Effector memory CD4-positive, alpha-beta T cell (primary cell): Measurements from ENCODE around the gene CAMK4.
"Not testable (repeated sequence)": the region's sequence is repeated elsewhere in the genome, so short reads cannot be mapped to it uniquely, and the experiment has no call there.

Experiments
- DNase-seq, 3 donors: peaks; one replicate each; pipeline ENCODE4 v3.0.0-alpha.2; 2020
- H3K27ac ChIP-seq: 2 replicates; pipeline ENCODE4 v1.7.0; 2013; ENCODE audit warnings: mild to moderate bottlenecking, low read length, moderate library complexity; ENCODE audit not compliant: insufficient read depth, poor library complexity, severe bottlenecking
- H3K27me3 ChIP-seq: replicated peaks from 2 replicates; pipeline ENCODE4 v1.7.0; 2013; ENCODE audit warnings: mild to moderate bottlenecking, low read length; ENCODE audit not compliant: insufficient read depth, control insufficient read depth, poor library complexity, severe bottlenecking
- H3K36me3 ChIP-seq: 2 replicates; pipeline ENCODE4 v1.7.0; 2013; ENCODE audit warnings: mild to moderate bottlenecking, low read length, moderate library complexity; ENCODE audit not compliant: control insufficient read depth, insufficient read depth
- H3K4me1 ChIP-seq: 2 replicates; pipeline ENCODE4 v1.7.0; 2013; ENCODE audit warnings: low read length, mild to moderate bottlenecking; ENCODE audit not compliant: control insufficient read depth, insufficient read depth, poor library complexity, severe bottlenecking
- H3K4me3 ChIP-seq: 2 replicates; pipeline ENCODE4 v1.7.0; 2013; ENCODE audit warnings: low read length, low read depth, mild to moderate bottlenecking; ENCODE audit not compliant: insufficient read depth, poor library complexity, severe bottlenecking
- H3K9me3 ChIP-seq: 2 replicates; pipeline ENCODE4 v1.7.0; 2013; ENCODE audit warnings: mild to moderate bottlenecking, low read length, moderate library complexity; ENCODE audit not compliant: control insufficient read depth

CAMK4 gene

DNA sequence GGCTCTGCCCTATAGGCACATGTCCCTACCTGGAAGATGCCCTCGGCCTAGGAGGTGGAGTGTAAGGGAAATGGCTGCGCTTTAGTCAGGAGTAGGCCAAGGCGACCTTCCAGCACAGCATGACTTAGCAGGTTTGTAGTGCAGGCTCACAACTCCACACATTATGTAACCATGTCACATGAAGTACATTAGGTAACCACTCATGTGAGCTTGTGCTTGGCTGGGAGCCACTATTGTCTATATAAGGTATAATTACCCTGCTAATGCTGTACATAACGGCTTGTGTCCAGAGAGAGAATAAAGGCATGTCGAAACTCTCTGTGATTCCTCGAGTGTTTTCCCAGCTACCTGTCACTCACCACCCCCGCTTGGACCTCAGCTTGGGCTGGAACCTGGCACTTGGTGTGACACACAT is 74.9 kb downstream of the CAMK4 start:
- no peaks in the 10 kb centered on the region for H3K27me3 ChIP-seq
- H3K4me1 ChIP-seq: no peaks in the 10 kb centered on the region
- DNase-seq: no peak
- H3K9me3 ChIP-seq: peaks cover 9% of the 10 kb centered on the region
- H3K27ac ChIP-seq: no peak overlapping the region
- no peak overlapping the region for H3K4me3 ChIP-seq
- H3K36me3 ChIP-seq: peaks cover 10% of the 10 kb centered on the region

DNA sequence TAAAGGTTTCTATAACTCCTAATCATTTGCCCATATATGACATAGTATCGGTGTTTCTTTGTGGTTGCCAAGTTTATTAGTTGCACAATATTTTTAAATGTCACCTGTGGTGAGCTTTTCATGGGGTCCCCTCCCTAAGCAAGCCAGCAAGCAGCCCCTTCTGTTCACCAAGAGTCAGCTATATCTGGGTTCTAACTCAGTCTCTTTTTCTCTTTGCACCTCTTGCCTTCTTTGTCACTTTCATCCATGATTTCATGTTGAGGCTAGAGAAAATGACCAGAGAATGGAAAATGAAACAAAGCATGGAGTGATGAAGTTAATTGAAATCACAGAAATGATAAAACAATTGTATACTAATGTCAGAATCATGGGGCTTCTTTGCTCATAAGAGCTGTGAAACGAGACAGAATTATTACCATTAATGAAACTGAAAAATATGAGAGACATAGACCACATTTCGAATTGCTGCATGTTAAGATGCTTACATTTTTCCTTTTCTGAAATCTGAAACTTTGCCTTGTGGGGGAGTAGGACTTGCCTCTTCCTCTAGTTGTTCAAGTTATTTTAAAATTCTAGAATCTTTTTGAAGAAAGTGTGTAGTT is 75.7 kb downstream of the CAMK4 start:
- DNase-seq: no peak
- peaks cover 10% of the 10 kb centered on the region for H3K36me3 ChIP-seq
- no peaks in the 10 kb centered on the region for H3K4me1 ChIP-seq
- H3K4me3 ChIP-seq: no peak overlapping the region
- no peak overlapping the region for H3K27ac ChIP-seq
- H3K27me3 ChIP-seq: no peaks in the 10 kb centered on the region
- H3K9me3 ChIP-seq: peaks cover 9% of the 10 kb centered on the region

DNA sequence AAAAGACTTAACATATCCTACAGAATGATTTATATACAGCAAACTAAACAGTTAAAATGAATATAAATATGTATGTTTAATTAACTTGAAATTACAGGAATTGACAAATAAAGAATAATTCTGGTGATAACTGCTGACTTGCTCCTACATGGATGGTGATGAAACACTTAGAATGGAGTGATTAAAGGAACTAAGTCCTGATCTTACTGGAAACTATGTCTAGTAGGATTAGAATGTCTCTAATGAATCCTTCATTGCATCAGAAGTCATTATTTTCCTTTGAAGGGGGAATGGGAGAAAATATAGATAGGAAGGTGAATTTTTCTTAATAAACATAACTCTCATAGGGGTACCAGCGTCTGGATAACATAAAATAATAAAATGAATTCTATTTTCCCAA is 77.1 kb downstream of the CAMK4 start:
- Histone ChIP-seq H3K4me3 (no peak overlapping the region), H3K27ac (no peak overlapping the region), H3K9me3 (peaks cover 9% of the 10 kb centered on the region), H3K36me3 (peaks cover 10% of the 10 kb centered on the region), H3K4me1 (no peaks in the 10 kb centered on the region), H3K27me3 (no peaks in the 10 kb centered on the region)
- DNase-seq: no peak

DNA sequence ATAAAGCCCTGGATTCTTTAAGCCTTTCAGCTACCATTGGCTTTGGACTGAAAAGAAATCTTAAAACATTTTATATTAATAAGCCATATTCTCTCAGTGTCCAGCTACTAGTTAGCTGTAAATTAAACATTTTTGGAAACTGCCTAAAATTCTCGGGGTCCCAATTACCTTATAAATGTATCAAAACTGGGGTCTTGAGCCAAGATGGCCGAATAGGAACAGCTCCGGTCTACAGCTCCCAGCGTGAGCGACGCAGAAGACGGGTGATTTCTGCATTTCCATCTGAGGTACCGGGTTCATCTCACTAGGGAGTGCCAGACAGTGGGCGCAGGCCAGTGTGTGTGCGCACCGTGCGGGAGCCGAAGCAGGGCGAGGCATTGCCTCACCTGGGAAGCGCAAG is 77.9 kb downstream of the CAMK4 start:
- H3K4me3 ChIP-seq, H3K4me1 ChIP-seq, H3K9me3 ChIP-seq, DNase-seq, H3K27me3 ChIP-seq, H3K27ac ChIP-seq: not testable (repeated sequence)
- peaks cover 10% of the 10 kb centered on the region for H3K36me3 ChIP-seq

DNA sequence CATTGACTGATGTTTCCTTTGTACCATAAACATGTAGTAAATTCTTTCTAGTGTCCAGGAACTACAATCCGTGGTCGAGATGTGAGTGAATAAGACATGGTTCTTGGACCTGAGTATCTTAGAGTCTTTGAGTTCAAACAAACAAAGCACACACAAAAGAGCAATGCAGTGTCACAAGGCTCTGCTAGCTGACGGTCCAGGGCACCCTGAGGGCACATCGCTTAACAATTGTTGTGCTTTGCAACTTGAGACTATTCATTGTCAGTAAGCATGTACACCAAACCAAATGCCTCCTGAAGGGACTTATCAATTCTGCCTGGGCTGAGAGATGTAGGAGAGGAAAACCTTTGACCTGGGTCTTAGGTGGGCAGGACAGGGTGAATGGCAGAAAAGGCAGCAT is 84.8 kb downstream of the CAMK4 start:
- Histone ChIP-seq H3K27me3 (no peaks in the 10 kb centered on the region), H3K4me1 (peaks cover 8% of the 10 kb centered on the region), H3K36me3 (no peaks in the 10 kb centered on the region), H3K9me3 (no peaks in the 10 kb centered on the region), H3K4me3 (no peak overlapping the region), H3K27ac (no peak overlapping the region)
- DNase-seq: no peak

DNA sequence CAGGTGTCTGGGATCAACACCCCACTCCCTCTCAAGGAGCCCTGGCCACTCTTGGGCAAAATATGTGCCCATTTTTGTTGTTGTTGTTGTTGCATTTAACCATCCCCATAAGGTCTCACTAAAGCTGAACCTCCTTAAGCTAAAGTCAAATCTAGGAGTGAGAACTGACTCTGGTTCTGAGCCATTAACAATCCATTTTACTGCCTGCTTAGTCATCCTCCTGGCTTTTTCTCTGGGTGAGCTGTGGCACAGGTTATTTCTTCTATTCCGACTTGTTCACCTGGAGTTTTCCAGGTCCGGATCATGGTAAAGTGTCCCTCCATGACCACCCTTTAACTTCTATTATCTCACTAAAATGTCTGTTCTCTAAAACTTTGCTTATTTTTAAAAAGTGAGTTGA is 85.2 kb downstream of the CAMK4 start:
- no peak for DNase-seq
- H3K36me3 ChIP-seq: no peaks in the 10 kb centered on the region
- H3K4me1 ChIP-seq: peaks cover 8% of the 10 kb centered on the region
- H3K4me3 ChIP-seq: no peak overlapping the region
- H3K27ac ChIP-seq: no peak overlapping the region
- H3K27me3 ChIP-seq: no peaks in the 10 kb centered on the region
- no peaks in the 10 kb centered on the region for H3K9me3 ChIP-seq

DNA sequence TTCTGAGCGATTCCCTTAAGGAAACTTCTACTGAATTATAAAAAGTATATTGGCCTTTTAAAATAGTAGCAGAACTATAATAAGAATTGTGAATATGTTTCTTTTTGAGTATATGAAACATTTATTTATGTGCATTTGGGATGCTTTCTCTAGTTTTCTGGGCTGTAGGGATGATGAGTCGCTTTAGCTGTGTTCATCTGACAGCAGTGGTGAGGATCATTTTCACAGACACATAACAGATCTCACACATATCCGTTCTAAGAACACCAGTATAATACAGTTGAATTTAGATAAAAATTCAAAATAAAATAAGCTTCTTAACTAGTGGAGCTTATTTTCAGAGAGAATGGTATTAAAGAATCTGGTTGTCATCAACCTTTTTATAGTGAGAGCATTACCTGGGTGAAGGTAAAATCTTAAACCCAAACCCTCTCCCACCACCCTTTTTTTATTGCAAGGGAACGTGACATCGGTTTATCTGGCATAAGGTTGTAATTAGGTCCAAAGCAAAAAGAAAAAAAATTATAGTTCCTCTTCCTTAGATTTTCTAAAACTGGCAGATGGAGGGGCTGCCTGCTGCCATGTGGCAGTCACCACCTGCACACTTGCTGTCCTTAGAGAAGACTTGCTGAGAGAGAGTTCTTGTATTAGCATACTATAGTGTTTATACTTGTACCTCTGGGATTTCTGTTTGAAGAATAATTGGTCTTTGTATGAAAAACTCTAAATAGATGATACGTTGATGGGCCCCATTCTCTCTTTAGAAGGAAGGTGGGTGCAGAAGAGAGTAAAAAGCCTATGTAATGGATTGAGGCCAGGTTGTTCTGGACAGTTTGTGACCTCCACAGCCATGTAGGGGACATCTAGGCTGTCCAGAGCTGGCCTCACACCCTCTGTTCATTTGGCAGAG is 86.8 kb downstream of the CAMK4 start:
- no peaks in the 10 kb centered on the region for H3K36me3 ChIP-seq
- H3K9me3 ChIP-seq: no peaks in the 10 kb centered on the region
- peaks cover 8% of the 10 kb centered on the region for H3K4me1 ChIP-seq
- no peak for DNase-seq
- H3K4me3 ChIP-seq: no peak overlapping the region
- H3K27me3 ChIP-seq: no peaks in the 10 kb centered on the region
- H3K27ac ChIP-seq: no peak overlapping the region

DNA sequence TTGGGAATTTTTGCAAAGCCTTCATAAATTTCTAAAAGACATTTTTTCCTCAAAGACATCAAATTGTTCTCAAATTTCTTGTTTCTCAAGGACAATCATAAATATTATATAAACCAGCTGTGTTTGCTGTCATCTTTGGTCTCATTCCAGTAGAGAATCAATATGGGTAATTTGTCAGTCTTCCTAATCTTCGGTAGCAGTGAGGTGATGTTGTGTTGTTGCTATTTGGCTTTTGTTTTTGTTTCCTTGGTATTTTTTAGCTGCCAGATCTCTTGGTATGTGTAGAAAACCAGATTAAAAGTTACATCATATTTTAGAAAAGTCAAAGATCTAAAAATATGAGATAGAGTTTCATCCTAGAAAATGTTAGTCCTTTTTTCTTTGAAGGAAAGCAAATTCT is 87.5 kb downstream of the CAMK4 start:
- Histone ChIP-seq H3K4me1 (peaks cover 8% of the 10 kb centered on the region), H3K27ac (no peak overlapping the region), H3K36me3 (no peaks in the 10 kb centered on the region), H3K9me3 (no peaks in the 10 kb centered on the region), H3K27me3 (no peaks in the 10 kb centered on the region), H3K4me3 (no peak overlapping the region)
- DNase-seq: no peak

DNA sequence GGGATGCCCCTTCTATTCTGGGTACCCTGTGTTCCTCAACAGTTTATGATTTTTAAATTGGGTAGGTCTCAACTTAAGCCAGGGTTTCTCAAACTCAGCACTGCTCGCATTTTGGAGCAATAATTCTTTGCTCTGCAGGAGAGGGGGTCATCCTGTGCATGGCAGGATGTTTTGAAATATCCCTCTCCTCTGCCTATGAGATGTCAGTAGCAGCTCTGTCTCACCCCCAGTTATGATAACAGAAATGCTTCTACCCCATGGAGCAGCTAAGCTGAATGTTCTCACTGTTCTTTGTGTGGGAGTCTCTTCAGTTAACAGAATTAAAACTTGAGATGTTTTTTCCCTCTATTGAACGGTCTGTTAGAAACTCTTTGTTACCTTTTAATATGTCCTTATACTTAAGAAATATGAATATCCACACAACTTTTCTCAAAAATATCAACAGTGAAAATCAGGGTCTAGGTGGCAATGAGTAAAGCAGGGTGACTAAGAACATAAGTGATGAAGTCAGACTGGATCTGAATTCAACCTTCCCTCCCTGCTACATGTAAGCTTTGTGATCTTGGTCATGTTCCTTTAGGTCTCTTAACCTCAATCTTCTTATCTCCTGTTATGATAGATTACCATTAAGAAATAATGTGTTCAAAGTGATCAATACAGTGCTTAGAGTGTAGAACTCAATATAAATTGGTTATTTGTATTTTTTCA is 89.0 kb downstream of the CAMK4 start:
- Histone ChIP-seq H3K9me3 (no peaks in the 10 kb centered on the region), H3K36me3 (no peaks in the 10 kb centered on the region), H3K4me1 (peaks cover 8% of the 10 kb centered on the region), H3K27me3 (no peaks in the 10 kb centered on the region), H3K4me3 (no peak overlapping the region), H3K27ac (no peak overlapping the region)
- DNase-seq: no peak

DNA sequence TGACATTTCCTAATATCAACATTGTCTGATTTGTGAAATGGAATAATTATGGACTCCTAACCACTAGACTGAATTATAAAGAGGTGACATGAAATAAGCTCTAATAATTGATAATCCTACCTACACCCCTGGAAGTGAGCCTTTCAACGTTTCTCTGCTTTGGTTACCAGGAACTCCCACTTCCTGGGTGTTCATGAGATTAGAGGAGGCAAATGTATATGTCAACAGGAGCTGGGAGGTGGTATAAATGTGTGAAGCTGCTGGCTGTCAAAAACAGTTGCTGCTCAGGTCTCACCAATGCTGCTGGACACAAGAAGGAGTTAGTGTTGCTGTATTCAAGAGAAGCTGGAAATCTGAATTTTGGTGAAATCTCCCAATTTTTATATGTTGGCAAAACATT is 96.8 kb downstream of the CAMK4 start:
- no peak for DNase-seq
- no peak overlapping the region for H3K4me3 ChIP-seq

More for the DNA sequence above, 96.8 kb downstream of the CAMK4 start:
- Histone ChIP-seq H3K36me3 (no peaks in the 10 kb centered on the region), H3K27me3 (no peaks in the 10 kb centered on the region), H3K9me3 (no peaks in the 10 kb centered on the region), H3K27ac (no peak overlapping the region), H3K4me1 (no peaks in the 10 kb centered on the region)
